ENCODE measurements around the gene PAM16. TPM values are rescaled to one million over a fixed set of nuclear protein-coding genes. Genes with fewer than 3 reads are reported as not detected.

Gene PAM16
- total RNA-seq, 2 experiments from 2014 or later, result 29.7 to 33.9 TPM

GRCh38 chr16:4328046-4328781 lies 22.9 kb downstream of the PAM16 start:
- DNase-seq, result peak; percentile 49
- Mint-ChIP-seq H3K4me3 (no peak overlapping the region), H3K27ac (no peak overlapping the region), H3K9me3 (no peaks in the 10 kb centered on the region), H3K36me3 (ENCODE audit: low read depth) (no peaks in the 10 kb centered on the region), H3K4me1 (no peaks in the 10 kb centered on the region), H3K27me3 (peaks cover 13% of the 10 kb centered on the region)
- ChIA-PET CTCF (interaction anchor here (0.8 to 8.1 kb wide), 11 partner anchors 19 to 345 kb away, joined by 3 to 65 read pairs (median 5); no protein-coding TSS in a partner anchor), POLR2A (interaction anchor here (1.1 to 1.5 kb wide), 2 partner anchors 16 to 55 kb away, joined by 3 to 5 read pairs; partner anchors contain the start of gene TFAP4)

DNA sequence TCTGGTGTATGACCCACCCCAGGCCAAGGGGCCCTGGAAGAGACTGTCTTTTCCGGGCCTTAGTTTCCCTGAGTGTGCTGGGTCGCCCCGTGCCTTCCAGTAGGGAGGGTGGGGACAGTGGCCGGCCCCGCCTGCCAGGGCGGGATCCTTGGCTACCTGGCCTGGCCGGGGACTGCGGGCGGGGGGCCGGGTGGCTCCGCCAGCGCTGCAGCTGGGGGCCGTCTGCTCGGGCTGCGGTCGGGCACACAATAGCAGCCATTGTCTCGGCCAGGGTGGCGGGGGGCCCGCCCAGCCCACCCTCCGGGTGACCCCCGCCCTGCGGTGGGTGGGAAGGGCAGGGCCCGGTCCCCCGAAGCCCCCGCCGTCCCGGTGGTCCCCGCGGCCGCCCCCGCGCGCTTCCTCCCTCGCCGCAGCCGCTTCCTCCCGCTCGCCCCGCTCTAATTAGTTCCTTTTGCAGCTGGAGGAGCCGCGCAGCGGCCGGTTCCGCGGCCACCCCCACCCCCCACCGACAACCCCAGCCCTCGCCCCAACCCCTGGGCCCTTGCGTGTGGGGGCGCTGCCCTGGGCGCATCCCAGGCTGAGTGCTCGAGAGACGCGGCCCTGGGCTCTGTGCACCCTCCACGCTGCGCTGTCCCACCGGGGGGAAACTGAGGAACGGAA lies 23.6 kb downstream of the PAM16 start:
- no peaks in the 10 kb centered on the region for H3K4me1 Mint-ChIP-seq
- H3K27ac Mint-ChIP-seq, result no peak overlapping the region
- H3K4me3 Mint-ChIP-seq, result no peak overlapping the region
- POLR2A ChIA-PET, result interaction anchor here (1.1 to 1.6 kb wide), 3 partner anchors 15 to 54 kb away, joined by 3 to 7 read pairs (median 5); partner anchors contain the start of gene TFAP4
- CTCF ChIA-PET, result interaction anchor here (0.8 to 8.1 kb wide), 10 partner anchors 18 to 345 kb away, joined by 3 to 65 read pairs (median 6); no protein-coding TSS in a partner anchor
- H3K9me3 Mint-ChIP-seq, result no peaks in the 10 kb centered on the region
- DNase-seq, result no peak
- peaks cover 13% of the 10 kb centered on the region for H3K27me3 Mint-ChIP-seq
- no peaks in the 10 kb centered on the region for H3K36me3 Mint-ChIP-seq (ENCODE audit: low read depth)

- ChIA-PET CTCF (interaction anchor here (1.0 to 3.9 kb wide), 3 partner anchors 16 to 71 kb away, joined by 3 to 23 read pairs (median 9); no protein-coding TSS in a partner anchor), POLR2A (no interaction called here)
- H3K27ac Mint-ChIP-seq, result no peak overlapping the region
- H3K4me1 Mint-ChIP-seq, result no peaks in the 10 kb centered on the region
- no peaks in the 10 kb centered on the region for H3K9me3 Mint-ChIP-seq
- no peak for DNase-seq
- H3K36me3 Mint-ChIP-seq (ENCODE audit: low read depth), result no peaks in the 10 kb centered on the region
- peaks cover 13% of the 10 kb centered on the region for H3K27me3 Mint-ChIP-seq
- no peak overlapping the region for H3K4me3 Mint-ChIP-seq
Measured at GRCh38 chr16:4325253-4325758, 25.8 kb downstream of the PAM16 start.

GRCh38 chr16:4324492-4325252 lies 26.4 kb downstream of the PAM16 start:
- no peak for DNase-seq
- Mint-ChIP-seq H3K36me3 (ENCODE audit: low read depth) (no peaks in the 10 kb centered on the region), H3K4me3 (no peak overlapping the region), H3K27ac (no peak overlapping the region), H3K9me3 (no peaks in the 10 kb centered on the region), H3K27me3 (peaks cover 11% of the 10 kb centered on the region), H3K4me1 (peaks cover 3% of the 10 kb centered on the region)
- POLR2A ChIA-PET, result interaction anchor here (1.9 kb wide), 1 partner anchor 17 kb away, joined by 8 read pairs; no protein-coding TSS in a partner anchor
- CTCF ChIA-PET, result interaction anchor here (1.0 kb wide), 1 partner anchor 15 kb away, joined by 3 read pairs; no protein-coding TSS in a partner anchor

GRCh38 chr16:4323845-4324488 lies 27.2 kb downstream of the PAM16 start:
- ChIA-PET CTCF (no interaction called here), POLR2A (interaction anchor here (1.9 kb wide), 1 partner anchor 16 kb away, joined by 8 read pairs; no protein-coding TSS in a partner anchor)
- no peak overlapping the region for H3K4me3 Mint-ChIP-seq
- H3K4me1 Mint-ChIP-seq, result peaks cover 10% of the 10 kb centered on the region
- no peaks in the 10 kb centered on the region for H3K36me3 Mint-ChIP-seq (ENCODE audit: low read depth)
- H3K27me3 Mint-ChIP-seq, result peaks cover 14% of the 10 kb centered on the region
- no peak overlapping the region for H3K27ac Mint-ChIP-seq
- no peak for DNase-seq
- H3K9me3 Mint-ChIP-seq, result no peaks in the 10 kb centered on the region

DNA sequence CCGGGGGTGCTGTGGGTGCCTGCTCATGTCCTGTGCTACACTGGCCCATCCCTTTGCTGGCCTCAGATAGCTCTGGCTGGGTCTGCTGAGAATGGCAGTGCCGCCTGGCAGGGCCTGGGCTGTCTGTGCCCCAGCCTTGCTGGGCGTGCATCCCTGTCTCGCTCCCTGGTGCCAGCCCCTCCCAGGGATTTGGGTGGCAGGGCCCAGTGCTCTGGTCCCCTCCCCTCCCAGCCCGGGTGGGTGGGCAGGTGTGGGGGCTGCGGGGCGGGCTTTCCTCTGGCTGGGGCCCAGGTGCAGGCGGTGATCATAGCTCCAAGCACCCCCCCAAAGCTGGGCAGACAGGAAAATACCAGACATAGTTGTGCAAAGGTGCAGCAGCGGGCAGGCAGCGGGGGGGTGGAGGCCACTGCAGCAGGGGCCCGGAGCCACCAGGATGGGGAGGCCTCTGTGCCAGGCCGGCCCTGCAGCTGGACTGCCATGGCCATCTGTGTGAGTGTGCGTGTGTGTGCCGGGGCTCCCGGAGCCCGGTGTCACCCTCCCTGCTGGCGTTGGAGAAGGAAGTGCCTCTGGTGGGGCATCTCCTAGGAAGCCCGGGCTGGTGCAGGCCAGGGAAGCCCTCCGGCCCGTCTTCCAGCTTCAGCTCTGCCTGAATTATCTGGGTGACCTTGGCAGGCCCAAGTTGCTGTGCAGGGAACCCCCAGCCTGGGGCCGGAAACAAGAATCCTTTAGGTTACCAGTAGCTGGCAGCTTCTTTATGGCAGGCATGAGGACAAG lies 27.9 kb downstream of the PAM16 start:
- Mint-ChIP-seq H3K9me3 (no peaks in the 10 kb centered on the region), H3K27ac (no peak overlapping the region), H3K27me3 (peaks cover 13% of the 10 kb centered on the region), H3K4me1 (peaks cover 13% of the 10 kb centered on the region), H3K36me3 (ENCODE audit: low read depth) (no peaks in the 10 kb centered on the region), H3K4me3 (no peak overlapping the region)
- ChIA-PET CTCF (no interaction called here), POLR2A (interaction anchor here (0.7 to 1.9 kb wide), 2 partner anchors 15 to 85 kb away, joined by 3 to 8 read pairs; no protein-coding TSS in a partner anchor)
- DNase-seq, result no peak

DNA sequence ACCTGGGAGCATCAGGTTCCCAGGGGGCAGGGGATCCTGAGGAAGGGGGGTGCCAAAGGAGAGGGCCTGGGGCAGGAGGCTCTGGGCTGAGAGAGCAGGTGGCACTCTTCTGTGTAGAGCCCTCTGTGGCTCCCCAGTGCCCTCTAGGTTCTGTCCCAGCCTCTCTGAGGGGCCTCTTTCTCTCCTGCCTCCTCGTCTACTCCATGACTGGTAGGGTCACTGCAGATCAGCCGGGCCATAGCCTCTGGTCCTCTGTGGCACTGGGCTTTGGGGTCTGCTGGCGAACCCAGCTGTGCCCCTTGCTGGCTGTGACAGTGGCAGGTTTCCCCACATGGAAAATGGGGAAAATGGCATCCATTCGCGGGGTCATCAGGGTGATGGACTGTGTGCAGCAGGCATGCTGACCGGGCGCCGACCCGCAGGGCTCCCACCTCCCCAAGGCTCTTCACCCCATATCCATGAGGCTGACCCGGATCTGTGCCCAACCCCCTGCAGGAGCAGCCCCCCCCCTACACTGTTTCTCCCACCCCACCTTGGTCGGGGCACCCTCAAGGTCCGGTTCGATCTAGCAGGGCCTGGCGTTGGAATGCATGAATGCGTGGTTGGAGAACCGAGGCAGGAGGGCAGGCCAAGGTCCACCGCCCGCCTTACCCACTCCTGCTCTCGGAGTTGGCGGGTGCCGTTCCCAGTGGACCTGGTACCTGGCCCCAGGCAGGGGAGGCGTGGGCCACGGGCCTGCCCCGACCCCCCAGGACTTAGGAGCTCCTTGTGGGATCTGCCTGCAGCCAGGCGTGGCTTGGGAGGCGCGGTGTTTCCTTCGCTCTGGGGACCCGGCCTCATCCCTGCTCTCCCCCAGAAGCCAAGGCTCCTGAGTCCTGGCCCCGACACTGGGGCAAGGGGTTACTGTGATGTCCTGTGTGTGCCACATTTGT lies 28.7 kb downstream of the PAM16 start:
- ChIA-PET POLR2A (interaction anchor here (0.7 to 1.9 kb wide), 2 partner anchors 14 to 84 kb away, joined by 3 to 8 read pairs; no protein-coding TSS in a partner anchor), CTCF (no interaction called here)
- Mint-ChIP-seq H3K27me3 (peaks cover 12% of the 10 kb centered on the region), H3K36me3 (ENCODE audit: low read depth) (no peaks in the 10 kb centered on the region), H3K27ac (no peak overlapping the region), H3K9me3 (no peaks in the 10 kb centered on the region), H3K4me1 (peaks cover 13% of the 10 kb centered on the region), H3K4me3 (no peak overlapping the region)
- DNase-seq, result no peak

- Mint-ChIP-seq H3K4me3 (no peak overlapping the region), H3K27ac (no peak overlapping the region), H3K4me1 (peaks cover 14% of the 10 kb centered on the region), H3K36me3 (ENCODE audit: low read depth) (no peaks in the 10 kb centered on the region), H3K9me3 (no peaks in the 10 kb centered on the region), H3K27me3 (peaks cover 14% of the 10 kb centered on the region)
- DNase-seq, result no peak
- CTCF ChIA-PET, result no interaction called here
- POLR2A ChIA-PET, result interaction anchor here (1.3 kb wide), 2 partner anchors 11 to 50 kb away, joined by 3 to 5 read pairs; no protein-coding TSS in a partner anchor
Measured at GRCh38 chr16:4321286-4322120, 29.6 kb downstream of the PAM16 start.

DNA sequence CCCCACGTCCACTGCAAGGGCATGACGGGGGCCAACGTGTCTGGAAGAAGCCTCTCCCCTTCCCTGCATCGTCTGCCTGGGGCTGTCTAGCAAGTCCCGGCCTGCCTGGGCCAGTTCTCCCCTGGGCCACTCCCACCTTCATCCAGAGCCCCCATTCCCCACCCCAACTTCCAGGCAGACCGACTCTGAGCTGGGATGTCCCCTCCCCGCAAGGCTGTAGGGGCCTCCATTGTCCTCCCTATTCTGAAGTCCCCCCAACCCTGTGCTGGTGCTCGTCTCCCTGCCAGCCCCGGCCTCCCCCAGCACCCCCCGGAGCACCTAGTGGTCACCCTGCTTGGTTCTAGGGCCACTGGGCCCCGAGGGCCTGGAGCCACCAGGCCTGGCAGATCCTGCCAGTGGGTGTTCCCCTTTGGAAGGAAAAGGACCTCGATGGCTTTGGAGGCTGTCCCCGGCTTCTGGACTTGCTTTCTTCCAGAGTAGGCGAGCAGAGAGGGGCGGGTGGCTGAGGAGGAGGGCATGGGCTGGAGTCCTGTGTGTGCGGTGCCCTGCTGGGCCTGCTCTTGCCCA lies 30.5 kb downstream of the PAM16 start:
- H3K27ac Mint-ChIP-seq, result no peak overlapping the region
- H3K36me3 Mint-ChIP-seq (ENCODE audit: low read depth), result no peaks in the 10 kb centered on the region
- POLR2A ChIA-PET, result interaction anchor here (1.3 kb wide), 2 partner anchors 10 to 49 kb away, joined by 3 to 5 read pairs; no protein-coding TSS in a partner anchor
- H3K27me3 Mint-ChIP-seq, result peaks cover 10% of the 10 kb centered on the region
- peaks cover 14% of the 10 kb centered on the region for H3K4me1 Mint-ChIP-seq
- DNase-seq, result no peak
- CTCF ChIA-PET, result interaction anchor here (2.3 kb wide), 1 partner anchor 67 kb away, joined by 5 read pairs; no protein-coding TSS in a partner anchor
- H3K4me3 Mint-ChIP-seq, result no peak overlapping the region
- no peaks in the 10 kb centered on the region for H3K9me3 Mint-ChIP-seq
